SK-N-SH treated with all-trans-retinoic acid at 6 μM for 48 hours (cell line): ENCODE measurements around the gene CPLANE2.

Experiments used
- ARNTL ChIP-seq: fragments of 450-650 bp; formaldehyde crosslinking; IDR thresholded peaks from 2 replicates; pipeline ENCODE4 v1.5.0; 2020; ENCODE audit warnings: low read depth, mild to moderate bottlenecking, moderate library complexity, borderline replicate concordance
- CSRNP3 ChIP-seq: fragments of 250-450 bp; sonication (Bioruptor Pico); IDR thresholded peaks from 2 replicates; pipeline ENCODE4 v1.5.1; 2021; ENCODE audit warnings: mild to moderate bottlenecking, moderate library complexity
- PATZ1 ChIP-seq: fragments of 250-450 bp; sonication (Bioruptor Pico); IDR thresholded peaks from 2 replicates; pipeline ENCODE4 v1.8.0; 2020; ENCODE audit warnings: mild to moderate bottlenecking, moderate library complexity, borderline replicate concordance
- RARB ChIP-seq: fragments of 250-450 bp; sonication (Bioruptor Pico); IDR thresholded peaks from 2 replicates; pipeline ENCODE4 v1.8.0; 2021; ENCODE audit warnings: mild to moderate bottlenecking, moderate library complexity
- TCF4 ChIP-seq: fragments of 250-450 bp; sonication (Bioruptor Pico); IDR thresholded peaks from 2 replicates; pipeline ENCODE4 v1.8.0; 2021; ENCODE audit warnings: mild to moderate bottlenecking, moderate library complexity, borderline replicate concordance
- TOX ChIP-seq: fragments of 250-450 bp; sonication (Bioruptor Pico); IDR thresholded peaks from 2 replicates; pipeline ENCODE4 v1.8.0; 2021; ENCODE audit warnings: mild to moderate bottlenecking, moderate library complexity, borderline replicate concordance
- ZC3H10 ChIP-seq: fragments of 250-450 bp; sonication (Bioruptor Pico); IDR thresholded peaks from 2 replicates; pipeline ENCODE4 v1.5.1; 2021; ENCODE audit warnings: mild to moderate bottlenecking, moderate library complexity
- ZFP3 ChIP-seq: fragments of 250-450 bp; sonication (Bioruptor Pico); IDR thresholded peaks from 2 replicates; pipeline ENCODE4 v1.5.0; 2020; ENCODE audit warnings: mild to moderate bottlenecking, moderate library complexity
- ZFP30 ChIP-seq: fragments of 450-650 bp; formaldehyde crosslinking; IDR thresholded peaks from 2 replicates; pipeline ENCODE4 v1.5.0; 2022; ENCODE audit warnings: mild to moderate bottlenecking, moderate library complexity

DNA sequence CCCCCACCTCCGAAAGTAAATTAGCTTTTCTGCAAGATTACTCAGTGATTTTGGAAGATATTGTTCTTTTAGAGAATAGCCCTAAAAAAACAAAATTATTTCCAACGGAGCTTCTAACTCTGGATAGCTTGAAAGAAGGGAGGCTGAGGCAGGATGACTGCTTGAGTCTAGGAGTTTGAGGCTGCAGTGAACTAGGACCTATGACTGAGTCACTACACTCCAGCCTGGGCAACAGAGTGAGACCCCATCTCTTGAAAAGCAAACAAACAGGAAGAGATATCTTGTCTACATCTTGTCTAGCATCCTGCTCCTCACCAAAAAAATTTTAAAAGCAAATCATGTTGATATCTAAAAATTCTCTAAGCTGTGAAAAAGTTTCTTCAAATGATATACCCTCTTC, 42.2 kb upstream of the CPLANE2 start:
- TF ChIP-seq ZFP30 (CRISPR knock-in tag): no peak
- TF ChIP-seq RARB (CRISPR knock-in tag): no peak
- TF ChIP-seq PATZ1 (CRISPR knock-in tag): no peak
- no peak for TF ChIP-seq CSRNP3
- no peak for TF ChIP-seq TOX (CRISPR knock-in tag)
- TF ChIP-seq ARNTL (CRISPR knock-in tag): no peak
- TF ChIP-seq ZFP3 (CRISPR knock-in tag): no peak
- TF ChIP-seq ZC3H10 (CRISPR knock-in tag): no peak
- no peak for TF ChIP-seq TCF4 (CRISPR knock-in tag)
